Spleen (tissue), 7 donors: Measurements from ENCODE around the gene SNX32.

Source experiments
- CTCF ChIP-seq, 11 experiments: fragments of 200-600 bp in 7 of 11; fragments of 450-650 bp in 4 of 11; sonication (generic) in 4 of 11; IDR thresholded peaks in 8 of 11; conservative IDR thresholded peaks in 3 of 11; 1 replicate in 7 of 11; 2 replicates in 4 of 11; pipeline versions ENCODE4 v1.4.0 to v1.8.0; 2016 to 2021; ENCODE audit warnings: antibody characterized with exemption in 11 of 11, inconsistent platforms in 4 of 11, mild to moderate bottlenecking in 1 of 11
- POLR2A ChIP-seq, 3 donors: fragments of 450-650 bp; IDR thresholded peaks; one replicate each; pipeline ENCODE4 v1.5.1; 2017; ENCODE audit warnings: antibody characterized with exemption in 3 of 3, mild to moderate bottlenecking in 1 of 3
- POLR2AphosphoS5 ChIP-seq, 3 donors: sonication (generic); formaldehyde crosslinking; IDR thresholded peaks; one replicate each; pipeline ENCODE4 v1.5.1; 2017; ENCODE audit warnings: antibody characterized with exemption in 3 of 3
- donor health status: DM: no; HTN: no; CAD: no; lungs with moderate emphysema.
- donor health status: DM: no; HTN: no; CAD: no.
- donor health status: DM: no; HTN: no; CAD: no.

DNA sequence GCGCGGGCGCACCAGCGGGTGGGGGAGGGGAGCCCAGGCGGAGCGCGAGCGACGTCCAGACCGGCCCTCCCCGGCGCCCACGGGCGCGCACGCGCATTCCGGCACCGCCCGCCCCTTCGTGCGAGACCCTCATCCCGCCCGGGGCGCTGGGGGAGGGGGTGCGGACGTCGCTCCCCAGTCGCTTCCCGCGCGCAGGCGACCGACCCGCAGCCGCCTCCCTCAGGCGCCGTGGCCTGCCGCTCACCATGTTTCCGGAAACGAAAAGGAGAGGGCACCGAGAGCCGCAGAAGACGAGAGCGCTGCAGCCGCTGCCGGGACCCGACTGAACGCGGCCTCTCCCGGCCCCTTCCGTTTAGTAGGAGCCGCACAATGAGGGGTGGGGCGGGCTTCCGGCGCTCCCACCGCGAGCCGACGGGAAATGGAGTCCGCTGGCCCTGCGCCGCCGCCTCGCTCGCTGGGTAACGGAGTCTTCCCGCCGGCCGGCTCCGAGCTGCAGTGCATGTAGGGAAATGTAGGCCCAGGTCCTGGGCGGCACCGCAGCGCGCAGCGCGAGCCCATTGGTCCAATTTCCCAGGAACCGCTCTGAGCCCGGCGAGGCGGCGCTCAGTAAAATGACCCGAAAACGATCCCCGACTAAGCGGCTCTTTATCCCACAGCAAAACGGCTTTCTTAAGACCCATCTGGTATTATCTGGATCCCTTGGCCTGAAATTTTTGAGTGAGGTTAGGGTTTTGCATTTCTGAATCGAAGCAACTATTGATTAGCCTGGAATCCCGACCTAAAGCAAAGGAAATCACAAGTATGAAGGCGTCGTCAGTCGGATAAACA, 24.3 kb downstream of the SNX32 start, which contains the start of gene CFL1:
- TF ChIP-seq POLR2A (IDR thresholded peaks at IDR 0.05) (peak; percentile 96 to 99 (median 98)), CTCF (IDR thresholded peaks at IDR 0.05 in 8 of 11, conservative IDR thresholded peaks at IDR 0.05 in 3 of 11) (peak in 3 of 11 experiments; percentile 29 to 55 (median 40)), POLR2AphosphoS5 (IDR thresholded peaks at IDR 0.05) (peak; percentile 99 to 100 (median 100))
